HG03442 (cell line): ENCODE results near the gene FRS2.

Source experiments
- ATAC-seq: cut with Tn5 transposase; IDR thresholded peaks from one replicate; pipeline ENCODE4 v1.9.1; 2021; ENCODE audit warnings: mild to moderate bottlenecking, moderate library complexity; ENCODE audit not compliant: unreplicated experiment

FRS2 gene

GRCh38 chr12:69459477-69459876 is 10.7 kb upstream of the FRS2 start:
- no peak for ATAC-seq

- no peak for ATAC-seq
Measured at GRCh38 chr12:69464428-69464827, 5.8 kb upstream of the FRS2 start.

GRCh38 chr12:69466867-69467266 is 3.3 kb upstream of the FRS2 start:
- no peak for ATAC-seq

- no peak for ATAC-seq
Measured at GRCh38 chr12:69467366-69467765, 2.8 kb upstream of the FRS2 start.

GRCh38 chr12:69468237-69469026 is 1.8 kb upstream of the FRS2 start:
- no peak for ATAC-seq

- no peak for ATAC-seq
Measured at GRCh38 chr12:69469854-69470188, 367 bp upstream of the FRS2 start.

GRCh38 chr12:69471076-69471430 is 865 bp downstream of the FRS2 start:
- no peak for ATAC-seq

GRCh38 chr12:69471667-69472385 is 1.6 kb downstream of the FRS2 start:
- no peak for ATAC-seq

- no peak for ATAC-seq
Measured at GRCh38 chr12:69473262-69473661, 3.1 kb downstream of the FRS2 start.

GRCh38 chr12:69474456-69474855 is 4.3 kb downstream of the FRS2 start:
- no peak for ATAC-seq

GRCh38 chr12:69475237-69475975 is 5.2 kb downstream of the FRS2 start:
- ATAC-seq, result no peak

- no peak for ATAC-seq
Measured at GRCh38 chr12:69476276-69477017, 6.3 kb downstream of the FRS2 start.

GRCh38 chr12:69479675-69480074 is 9.5 kb downstream of the FRS2 start:
- no peak for ATAC-seq

GRCh38 chr12:69480698-69481097 is 10.5 kb downstream of the FRS2 start:
- ATAC-seq, result no peak

GRCh38 chr12:69481133-69481532 is 10.9 kb downstream of the FRS2 start:
- ATAC-seq, result no peak

GRCh38 chr12:69483700-69484099 is 13.5 kb downstream of the FRS2 start:
- ATAC-seq, result no peak

GRCh38 chr12:69484428-69484827 is 14.2 kb downstream of the FRS2 start:
- ATAC-seq, result no peak

- ATAC-seq, result no peak
Measured at GRCh38 chr12:69490920-69491643, 20.9 kb downstream of the FRS2 start.

- ATAC-seq, result no peak
Measured at GRCh38 chr12:69492739-69493138, 22.6 kb downstream of the FRS2 start.

GRCh38 chr12:69495071-69495470 is 24.9 kb downstream of the FRS2 start:
- no peak for ATAC-seq
